ENCODE measurements around the gene POLR3E. TPM values are rescaled to one million over a fixed set of nuclear protein-coding genes. Genes with fewer than 3 reads are reported as not detected.

The POLR3E gene
- total RNA-seq, 1 experiment from 2014 or later: 103 TPM

GRCh38 chr16:22327446-22327775 is 30.2 kb downstream of the POLR3E start:
- H2BK5ac ChIP-seq (ENCODE audit: insufficient read length, low read length): no peak overlapping the region
- H3K23ac ChIP-seq (ENCODE audit: insufficient read length, low read depth, low read length): no peak overlapping the region
- no peak overlapping the region for H2BK20ac ChIP-seq (ENCODE audit: low read depth, low read length, poor library complexity, severe bottlenecking)
- no peak overlapping the region for H3K18ac ChIP-seq (ENCODE audit: insufficient read length, low read depth, low read length)
- Mint-ChIP-seq H3K9me3 (no peaks in the 10 kb centered on the region), H3K27ac (0 out of 7 replicates have a peak overlapping the region, but pooled peaks of 1 of the 3 experiments have one; percentile 44), H3K27me3 (ENCODE audit: low read depth) (no peaks in the 10 kb centered on the region; the same call in none of the 2 replicates), H3K4me3 (no peak overlapping the region), H3K36me3 (ENCODE audit: insufficient read depth in 1 of 3, low read depth in 3 of 3) (peaks cover 34 to 95% (median 77%) of the 10 kb centered on the region in 3 experiments), H3K4me1 (no peaks in the 10 kb centered on the region)
- H2AK5ac ChIP-seq (ENCODE audit: insufficient read length, low read length): no peak overlapping the region
- H3K9me3 ChIP-seq (ENCODE audit: control insufficient read depth, low read depth, low read length): no peaks in the 10 kb centered on the region
- no peak overlapping the region for H2BK120ac ChIP-seq (ENCODE audit: low read depth, low read length, poor library complexity, severe bottlenecking)
- no peak overlapping the region for H3K27ac ChIP-seq (ENCODE audit: insufficient read length, low read depth, low read length)
- DNase-seq: no peak
- H3K23me2 ChIP-seq (ENCODE audit: insufficient read length, low read depth, low read length, poor library complexity, severe bottlenecking): no peaks in the 10 kb centered on the region
- no peaks in the 10 kb centered on the region for H3K4me1 ChIP-seq (ENCODE audit: insufficient read depth, low read length)
- no peaks in the 10 kb centered on the region for H3K79me2 ChIP-seq (ENCODE audit: insufficient read depth, low read length)
- no peak overlapping the region for H4K5ac ChIP-seq (ENCODE audit: insufficient read length, low read depth, low read length)
- no peak overlapping the region for H3K4ac ChIP-seq (ENCODE audit: low read depth, low read length)
- no peak overlapping the region for H3T11ph ChIP-seq (ENCODE audit: low read length)
- no CpG with 5 or more reads among the region's 6 CpGs for WGBS (ENCODE audit: extremely low coverage, insufficient read length, low lambda C conversion rate)
- no peak overlapping the region for H4K8ac ChIP-seq (replicated peaks; ENCODE audit: insufficient read length, low read depth, low read length)
- peaks cover 1% of the 10 kb centered on the region for H3K79me1 ChIP-seq (ENCODE audit: insufficient read depth, low read depth, low read length, poor library complexity, severe bottlenecking)
- no peaks in the 10 kb centered on the region for H3K27me3 ChIP-seq (ENCODE audit: insufficient read depth, low read length)
- H2AFZ ChIP-seq (ENCODE audit: low read length): no peak overlapping the region
- H3K9ac ChIP-seq (ENCODE audit: extremely low read depth, insufficient read length, low read length): no peak overlapping the region
- H4K20me1 ChIP-seq (ENCODE audit: control insufficient read depth, insufficient read depth, insufficient read length): no peaks in the 10 kb centered on the region
- no peak for TF ChIP-seq CTCF (conservative IDR thresholded peaks at IDR 0.05)
- no peak overlapping the region for H4K91ac ChIP-seq (ENCODE audit: insufficient read length, low read depth, low read length)
- H2BK12ac ChIP-seq (ENCODE audit: insufficient read length, low read depth, low read length): no peak overlapping the region
- no peak overlapping the region for H3K14ac ChIP-seq (ENCODE audit: insufficient read depth, low read length)
- no peak overlapping the region for H3K4me2 ChIP-seq (ENCODE audit: insufficient read depth, insufficient read length, low read length)
- H2BK15ac ChIP-seq (ENCODE audit: low read depth, low read length): no peak overlapping the region
- H3K56ac ChIP-seq (ENCODE audit: insufficient read length, low read depth, low read length): no peak overlapping the region
